Neuronal stem cell (in vitro differentiated cells): ENCODE results near the gene ATP6V1F.

ENCODE experiments used
- DNase-seq: peaks from one replicate; pipeline ENCODE4 v3.0.0-alpha.2; 2013; ENCODE audit warnings: low spot score
- H2AFZ ChIP-seq: one replicate; pipeline ENCODE4 v1.6.1; 2013; ENCODE audit warnings: mild to moderate bottlenecking, low read length, inconsistent platforms
- H2AK5ac ChIP-seq: 2 replicates; pipeline ENCODE4 v1.6.1; 2013; ENCODE audit warnings: low read depth, mild to moderate bottlenecking, inconsistent platforms, low read length, moderate library complexity, mixed read lengths
- H2BK120ac ChIP-seq: 2 replicates; pipeline ENCODE4 v1.6.1; 2013; ENCODE audit warnings: low read depth, mild to moderate bottlenecking, inconsistent platforms, low read length, moderate library complexity, mixed read lengths
- H2BK12ac ChIP-seq: one replicate; pipeline ENCODE4 v1.6.1; 2013; ENCODE audit warnings: low read length, inconsistent platforms
- H2BK15ac ChIP-seq: 2 replicates; pipeline ENCODE4 v1.6.1; 2013; ENCODE audit warnings: mild to moderate bottlenecking, low read length, inconsistent platforms, mixed read lengths
- H2BK5ac ChIP-seq: one replicate; pipeline ENCODE4 v1.6.1; 2013; ENCODE audit warnings: inconsistent platforms, mild to moderate bottlenecking, low read length, moderate library complexity
- H3K14ac ChIP-seq: one replicate; pipeline ENCODE4 v1.6.1; 2013; ENCODE audit warnings: low read length, inconsistent platforms
- H3K18ac ChIP-seq: 2 replicates; pipeline ENCODE4 v1.6.1; 2013; ENCODE audit warnings: low read length, inconsistent platforms
- H3K23ac ChIP-seq: 2 replicates; pipeline ENCODE4 v1.6.1; 2013; ENCODE audit warnings: low read depth, mild to moderate bottlenecking, mixed read lengths, low read length, inconsistent platforms; ENCODE audit not compliant: poor library complexity
- H3K27ac ChIP-seq: replicated peaks from 3 replicates; pipeline ENCODE4 v1.5.1; 2013; ENCODE audit warnings: low read length, inconsistent platforms
- H3K27me3 ChIP-seq, 3 experiments: 2 replicates each; pipeline ENCODE4 v1.6.1; 2013; ENCODE audit warnings: low read length in 3 of 3, mild to moderate bottlenecking in 2 of 3, inconsistent platforms in 1 of 3, low read depth in 1 of 3, mixed read lengths in 1 of 3, moderate library complexity in 1 of 3; ENCODE audit not compliant: control insufficient read depth in 3 of 3, insufficient read depth in 3 of 3
- H3K36me3 ChIP-seq, 2 donors: replicated peaks in 1 of 2; 2 replicates each; pipeline ENCODE4 v1.6.1; 2013; ENCODE audit warnings: low read length in 2 of 2; ENCODE audit not compliant: control insufficient read depth in 2 of 2, insufficient read depth in 2 of 2
- H3K4ac ChIP-seq: 2 replicates; pipeline ENCODE4 v1.6.1; 2013; ENCODE audit warnings: inconsistent platforms, mild to moderate bottlenecking, low read length, moderate library complexity
- H3K4me1 ChIP-seq, 2 donors: 1 replicate in 1 of 2; 2 replicates in 1 of 2; pipeline ENCODE4 v1.6.1; 2013; ENCODE audit warnings: low read length in 2 of 2, low read depth in 1 of 2; ENCODE audit not compliant: control insufficient read depth in 2 of 2, insufficient read depth in 1 of 2
- H3K4me2 ChIP-seq: one replicate; pipeline ENCODE4 v1.6.1; 2013; ENCODE audit warnings: mild to moderate bottlenecking, low read length, inconsistent platforms; ENCODE audit not compliant: insufficient read depth, poor library complexity, severe bottlenecking
- H3K4me3 ChIP-seq, 2 donors: 2 replicates each; pipeline ENCODE4 v1.5.1; 2013; ENCODE audit warnings: low read length in 2 of 2, mild to moderate bottlenecking in 2 of 2, inconsistent platforms in 1 of 2, moderate library complexity in 1 of 2
- H3K79me1 ChIP-seq: one replicate; pipeline ENCODE4 v1.6.1; 2013; ENCODE audit warnings: low read depth, mild to moderate bottlenecking, inconsistent platforms, low read length, moderate library complexity
- H3K9ac ChIP-seq: one replicate; pipeline ENCODE4 v1.6.1; 2013; ENCODE audit warnings: mild to moderate bottlenecking, low read depth, low read length, inconsistent platforms; ENCODE audit not compliant: poor library complexity
- H3K9me3 ChIP-seq, 2 donors: replicated peaks in 1 of 2; 2 replicates each; pipeline versions ENCODE3 to v1.6.1; 2013; ENCODE audit warnings: low read length in 2 of 2, mild to moderate bottlenecking in 2 of 2, inconsistent platforms in 1 of 2, low read depth in 1 of 2, mixed read lengths in 1 of 2, moderate library complexity in 1 of 2; ENCODE audit not compliant: control insufficient read depth in 2 of 2, insufficient read depth in 1 of 2
- H4K8ac ChIP-seq: one replicate; pipeline ENCODE4 v1.6.1; 2013; ENCODE audit warnings: low read depth, mild to moderate bottlenecking, inconsistent platforms, low read length, moderate library complexity
- H4K91ac ChIP-seq: one replicate; pipeline ENCODE4 v1.6.1; 2013; ENCODE audit warnings: low read length, low read depth, mild to moderate bottlenecking, inconsistent platforms; ENCODE audit not compliant: poor library complexity
- WGBS, 2 donors: extraction: QIAGEN DNeasy Blood & Tissue Kit; methylation state at CpG; one replicate each; pipeline ENCODE4 v1.1.7; 2013; ENCODE audit warnings: missing lambda C conversion rate in 2 of 2, mixed read lengths in 1 of 2; ENCODE audit not compliant: insufficient read length in 2 of 2, insufficient replicate concordance in 1 of 2; ENCODE audit errors: extremely low coverage in 2 of 2; 5-methylcytosine and 5-hydroxymethylcytosine counted together

The ATP6V1F gene

DNA sequence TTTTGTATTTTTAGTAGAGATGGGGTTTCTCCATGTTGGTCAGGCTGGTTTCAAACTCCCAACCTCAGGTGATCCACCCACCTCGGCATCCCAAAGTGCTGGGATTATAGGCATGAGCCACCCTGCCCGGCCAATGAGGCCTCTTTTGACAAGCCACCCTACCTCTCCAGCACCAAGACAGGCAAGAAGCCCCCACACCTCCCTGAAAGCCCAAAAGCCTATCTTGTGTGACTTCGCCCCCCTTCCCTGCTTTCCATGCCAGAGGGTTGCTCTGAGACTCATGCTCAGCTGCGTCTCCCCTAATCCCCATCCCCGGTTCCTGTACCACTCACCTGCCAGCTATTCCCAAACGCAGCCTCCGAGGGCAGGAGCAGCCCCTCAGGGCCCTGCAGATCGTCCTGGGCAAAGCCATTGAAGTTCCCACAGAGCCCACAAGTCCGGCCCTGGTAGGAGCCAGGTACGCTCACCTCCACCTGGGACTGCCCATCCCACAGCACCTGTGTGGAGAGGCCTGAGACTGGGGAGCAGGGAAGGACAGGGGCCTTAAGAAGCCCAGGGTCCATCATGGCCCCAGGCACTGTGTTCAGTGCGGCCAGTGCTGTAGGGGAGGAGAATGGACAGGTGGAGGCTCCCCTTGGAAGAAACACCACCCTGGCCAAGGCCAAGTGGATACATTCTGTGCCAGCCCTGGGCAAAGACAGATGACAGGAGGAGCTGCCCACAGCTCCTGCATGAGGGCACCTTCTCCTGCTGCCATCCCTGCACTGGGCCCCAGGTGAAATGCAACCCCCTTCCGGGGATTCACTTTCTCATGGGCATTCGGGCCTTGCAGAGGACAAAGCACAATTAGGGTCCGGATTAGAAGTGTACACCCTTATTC, 15.8 kb downstream of the ATP6V1F start:
- Histone ChIP-seq H3K4me2 (no peak overlapping the region), H3K4ac (no peak overlapping the region), H4K8ac (no peak overlapping the region), H2BK120ac (no peak overlapping the region), H4K91ac (no peak overlapping the region), H3K4me3 (no peak overlapping the region), H3K4me1 (peaks cover 4 to 6% of the 10 kb centered on the region in 2 donors), H2BK12ac (no peak overlapping the region), H3K36me3 (no peaks in the 10 kb centered on the region), H3K79me1 (no peaks in the 10 kb centered on the region), H2AK5ac (no peak overlapping the region), H2BK15ac (no peak overlapping the region), H3K27me3 (peaks cover 0 to 24% (median 2%) of the 10 kb centered on the region in 3 experiments), H3K23ac (peak overlapping the region; percentile 17), H2AFZ (no peak overlapping the region), H3K27ac (no peak overlapping the region), H3K9me3 (no peaks in the 10 kb centered on the region), H3K18ac (no peak overlapping the region), H3K14ac (no peak overlapping the region), H2BK5ac (no peak overlapping the region), H3K9ac (no peak overlapping the region)
- no CpG with 5 or more reads among the region's 14 CpGs for WGBS, 2 donors
- DNase-seq: no peak

DNA sequence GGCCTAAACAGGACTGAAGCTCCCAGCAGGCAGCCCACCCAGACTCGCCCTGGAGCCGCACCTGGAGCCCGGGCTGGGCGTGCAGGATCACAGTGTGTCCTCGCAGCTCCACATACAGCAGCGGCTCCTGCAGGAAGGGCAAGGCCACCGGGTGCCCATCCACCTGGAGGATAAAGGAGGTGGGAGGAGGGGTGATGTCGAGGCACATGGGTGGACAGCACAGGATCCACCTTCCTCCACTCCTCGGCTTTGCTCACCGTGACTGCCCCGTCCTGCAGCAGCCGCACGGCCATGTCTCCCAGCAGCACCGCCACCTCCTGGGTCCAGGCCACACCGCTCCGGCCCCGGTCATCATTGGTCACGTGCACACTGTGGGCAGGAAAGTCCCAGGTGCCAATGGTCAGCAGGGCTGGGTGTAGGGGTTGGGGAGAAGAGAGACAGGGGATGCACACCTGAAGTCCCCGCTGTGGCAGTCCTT, 16.8 kb downstream of the ATP6V1F start:
- Histone ChIP-seq H4K91ac (peak overlapping the region; percentile 97), H3K18ac (peak overlapping the region; percentile 92), H2BK12ac (peak overlapping the region; percentile 89), H3K9ac (peak overlapping the region; percentile 88), H3K27me3 (peaks cover 0 to 23% (median 2%) of the 10 kb centered on the region in 3 experiments), H3K36me3 (no peaks in the 10 kb centered on the region), H3K4ac (peak overlapping the region; percentile 72), H2AFZ (peak overlapping the region; percentile 83), H3K9me3 (no peaks in the 10 kb centered on the region), H4K8ac (peak overlapping the region; percentile 99), H3K79me1 (no peaks in the 10 kb centered on the region), H2AK5ac (peak overlapping the region; percentile 89), H2BK120ac (peak overlapping the region; percentile 54), H3K27ac (no peak overlapping the region), H3K4me2 (peak overlapping the region; percentile 18), H3K4me1 (peaks cover 4 to 6% of the 10 kb centered on the region in 2 donors), H2BK5ac (peak overlapping the region; percentile 71), H3K4me3 (no peak overlapping the region), H2BK15ac (peak overlapping the region; percentile 80), H3K14ac (peak overlapping the region; percentile 10), H3K23ac (peak overlapping the region; percentile 83)
- no peak for DNase-seq
- WGBS, 2 donors: no CpG with 5 or more reads among the region's 19 CpGs

GRCh38 chr7:128879939-128880746, 17.5 kb downstream of the ATP6V1F start:
- Histone ChIP-seq H2BK5ac (peak overlapping the region; percentile 71), H4K8ac (peak overlapping the region; percentile 99), H3K4ac (peak overlapping the region; percentile 72), H3K36me3 (no peaks in the 10 kb centered on the region), H3K23ac (peak overlapping the region; percentile 92), H2BK15ac (peak overlapping the region; percentile 80), H3K79me1 (no peaks in the 10 kb centered on the region), H3K27ac (no peak overlapping the region), H3K18ac (peak overlapping the region; percentile 92), H3K14ac (peak overlapping the region; percentile 10), H2AFZ (peak overlapping the region; percentile 83), H3K27me3 (peaks cover 0 to 19% (median 2%) of the 10 kb centered on the region in 3 experiments), H3K9me3 (no peaks in the 10 kb centered on the region), H3K4me2 (peak overlapping the region; percentile 18), H2BK12ac (peak overlapping the region; percentile 99), H3K9ac (peak overlapping the region; percentile 88), H2AK5ac (peak overlapping the region; percentile 90), H3K4me3 (no peak overlapping the region), H2BK120ac (no peak overlapping the region), H3K4me1 (peaks cover 4 to 6% of the 10 kb centered on the region in 2 donors), H4K91ac (peak overlapping the region; percentile 97)
- peak; percentile 73 for DNase-seq
- no CpG with 5 or more reads among the region's 31 CpGs for whole genome bisulfite sequencing, 2 donors
